ENCODE results near the gene UTS2R.

Gene UTS2R

DNA sequence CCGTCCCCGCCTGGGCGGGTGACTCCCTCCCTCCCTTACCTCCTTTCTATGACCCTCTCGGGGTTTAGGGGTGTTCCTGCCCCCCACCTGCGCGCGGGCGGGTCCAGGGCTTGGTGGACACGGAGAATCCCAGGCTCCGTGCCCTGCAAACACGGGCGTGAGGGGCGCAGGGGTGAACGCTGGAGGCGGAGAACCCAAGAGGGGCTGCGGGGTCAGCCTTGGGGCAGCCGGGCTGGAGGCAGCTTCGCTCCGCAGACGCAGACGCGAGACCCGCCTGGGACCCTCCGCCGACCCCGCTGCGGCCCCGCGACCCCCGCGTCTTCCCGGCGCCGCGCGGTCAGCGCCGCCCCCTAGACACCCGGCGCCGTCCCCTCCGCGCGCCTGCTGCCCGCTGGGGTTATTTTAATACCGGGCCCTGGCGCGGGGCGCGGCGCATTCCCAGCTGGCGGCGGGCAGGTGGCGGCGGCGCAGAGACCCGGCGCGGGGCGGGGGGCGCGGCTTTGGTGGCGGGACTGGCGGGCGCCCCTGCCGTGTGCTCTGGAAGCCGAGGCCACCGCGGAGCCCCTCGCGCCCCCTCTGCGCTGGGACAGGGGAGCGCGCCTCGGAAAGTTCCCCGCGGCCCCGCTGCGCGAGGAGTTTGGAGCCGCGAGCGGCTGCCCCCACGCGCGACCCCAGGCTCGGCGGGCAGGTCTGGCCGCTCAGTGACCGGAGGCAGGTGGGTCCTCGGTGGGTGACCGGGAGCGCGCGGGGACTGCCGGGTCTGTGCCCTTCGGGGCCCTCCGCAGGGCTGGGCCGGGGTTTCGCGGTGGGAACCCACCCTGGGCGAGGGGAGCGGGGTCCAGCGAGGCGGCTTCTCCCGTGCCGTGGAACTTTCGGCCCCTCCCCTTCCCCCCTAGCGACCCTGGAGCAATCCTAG is at the start of gene UTS2R:
Gene UTS2R, plus strand, starts transcription at position 433 of the 916 bp plus-strand sequence. CDS start 2,560 bp downstream, outside the sequence.
- no peak for DNase-seq

DNA sequence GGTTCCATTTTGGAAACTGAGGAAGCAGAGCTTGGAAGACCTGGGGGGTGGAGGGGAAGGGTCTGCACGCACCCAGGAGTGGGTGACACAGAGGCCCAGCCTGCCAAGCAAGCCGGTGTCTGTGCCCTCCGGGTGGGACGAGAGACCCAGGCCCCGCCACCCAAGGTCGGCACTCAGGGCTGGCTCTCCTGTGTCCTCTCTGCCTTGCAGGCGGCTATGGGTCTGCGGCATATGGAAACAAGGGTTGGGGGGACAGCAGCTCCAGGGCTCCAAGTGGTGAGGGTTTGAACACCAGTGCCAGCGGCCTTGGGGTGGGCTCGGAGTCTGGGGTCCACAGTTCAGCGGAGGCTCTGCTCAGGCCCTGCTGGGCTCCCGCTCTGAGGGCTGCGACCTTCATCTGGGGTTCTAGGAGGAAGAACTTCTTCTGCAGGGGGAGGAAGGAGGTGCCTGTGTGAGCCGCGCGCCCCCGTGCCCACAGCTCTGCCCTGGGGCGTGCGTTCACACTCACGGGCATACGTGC is 49.6 kb upstream of the UTS2R start:
- DNase-seq, result no peak

GRCh38 chr17:82322526-82323453 is 48.8 kb upstream of the UTS2R start:
- no peak for DNase-seq

- no peak for DNase-seq
Observed at GRCh38 chr17:82323514-82324234, 47.9 kb upstream of the UTS2R start.

- DNase-seq, result no peak
Observed at GRCh38 chr17:82324566-82325285, 46.8 kb upstream of the UTS2R start.

- no peak for DNase-seq
Observed at GRCh38 chr17:82325286-82326180, 46.0 kb upstream of the UTS2R start.

DNA sequence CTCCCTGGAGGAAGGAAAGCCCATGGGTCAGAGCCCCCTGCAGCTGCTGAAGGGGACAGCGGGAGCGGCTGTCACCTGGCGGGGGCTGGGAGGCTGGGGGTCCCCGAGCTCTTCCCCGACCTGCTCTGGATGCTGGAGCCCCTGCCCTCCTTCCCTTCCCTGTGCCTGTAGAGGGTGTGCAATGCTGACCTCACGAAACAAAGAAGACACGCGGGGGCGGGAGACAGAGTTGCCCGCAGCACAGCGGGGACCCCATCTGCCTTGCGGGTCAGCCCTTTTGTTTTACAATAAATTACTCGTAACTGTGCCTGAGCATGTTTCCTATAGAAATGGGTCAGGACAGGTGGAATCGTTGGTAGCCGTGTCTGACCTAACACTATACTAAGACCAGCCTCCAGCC is 44.3 kb upstream of the UTS2R start:
- no peak for DNase-seq

DNA sequence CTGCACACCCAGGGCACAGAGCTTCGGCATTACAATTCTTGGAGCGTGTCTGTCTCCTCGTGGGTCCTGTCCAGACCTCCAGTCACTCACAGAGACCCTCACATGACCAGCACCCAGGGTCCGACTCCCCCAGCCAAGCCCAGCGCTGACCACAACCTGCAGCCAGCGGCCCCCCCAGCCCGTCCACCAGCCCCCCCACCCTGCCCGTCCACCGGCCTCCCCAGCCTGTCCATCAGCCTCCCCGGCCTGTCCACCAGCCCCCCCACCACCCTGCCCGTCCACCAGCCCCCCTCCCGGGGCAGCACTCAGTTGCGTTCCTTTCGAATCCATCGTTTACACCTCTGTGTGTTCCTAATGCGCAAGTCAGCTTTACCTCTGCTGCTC is 43.8 kb upstream of the UTS2R start:
- no peak for DNase-seq

DNA sequence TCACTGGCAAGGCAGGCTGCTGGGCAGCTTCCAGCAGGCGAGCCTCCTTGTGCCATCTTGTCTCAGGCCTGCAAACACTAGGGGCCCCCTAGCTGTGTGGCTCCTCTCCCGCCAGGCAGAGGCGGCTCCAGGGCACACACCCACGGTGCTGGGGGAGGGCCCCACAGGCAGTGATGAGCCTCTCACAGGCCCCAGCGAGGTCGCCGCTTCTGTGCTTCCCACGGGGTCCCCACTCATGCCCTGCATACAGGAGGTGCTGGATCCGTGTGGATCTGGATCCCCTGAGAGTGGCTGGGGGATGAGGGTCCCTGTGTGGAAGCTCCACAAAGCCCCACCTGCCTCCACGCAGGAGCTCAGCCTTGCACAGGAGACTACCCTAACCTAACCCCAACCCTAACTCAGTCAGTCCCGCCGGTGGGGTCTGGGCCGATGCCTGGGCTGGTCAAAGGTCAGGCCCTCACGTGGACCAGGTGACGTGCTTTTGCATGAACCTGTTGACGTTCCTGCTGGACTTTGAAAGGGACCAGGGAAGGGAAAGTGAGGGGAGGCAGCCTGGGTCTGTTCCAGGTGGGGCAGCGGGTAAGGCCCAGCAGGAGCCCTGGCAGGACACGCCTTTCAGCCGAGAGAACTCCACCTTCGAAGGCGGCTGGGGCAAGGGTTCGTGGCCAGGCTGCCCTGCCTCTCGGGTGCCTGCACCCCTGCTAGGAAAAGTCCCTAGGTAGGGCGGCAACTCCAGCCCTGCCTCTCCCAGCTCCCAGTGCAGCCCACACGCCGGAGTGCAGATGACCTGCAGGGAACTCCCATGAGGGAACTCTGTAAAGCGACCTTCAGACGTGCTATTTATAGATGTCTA is 43.2 kb upstream of the UTS2R start:
- no peak for DNase-seq

GRCh38 chr17:82328994-82329507 is 42.5 kb upstream of the UTS2R start:
- DNase-seq, result no peak

- no peak for DNase-seq
Observed at GRCh38 chr17:82329683-82330321, 41.8 kb upstream of the UTS2R start.

GRCh38 chr17:82330322-82331239 is 41.0 kb upstream of the UTS2R start:
- peak; percentile 54 for DNase-seq

GRCh38 chr17:82331345-82331939 is 40.1 kb upstream of the UTS2R start:
- no peak for DNase-seq

GRCh38 chr17:82332669-82333278 is 38.8 kb upstream of the UTS2R start:
- DNase-seq, result no peak

- no peak for DNase-seq
Observed at GRCh38 chr17:82333279-82334171, 38.0 kb upstream of the UTS2R start, which contains the start of gene SECTM1. TSS of gene SECTM1 (minus strand) at chr17:82333766. CDS start at chr17:82327240, 6,526 bp downstream.

- DNase-seq, result no peak
Observed at GRCh38 chr17:82334204-82334621, 37.4 kb upstream of the UTS2R start.
